Right lobe of liver (tissue), 6 donors: ENCODE results near the gene TADA2B. TPM values are rescaled to one million over a fixed set of nuclear protein-coding genes. Genes with fewer than 3 reads are reported as not detected.

Experiments
- ATAC-seq, 4 donors: fragments of 200-7000 bp; cut with Tn5 transposase; one replicate each; pipeline ENCODE4 v1.9.1; 2020; ENCODE audit warnings: mild to moderate bottlenecking in 4 of 4, moderate library complexity in 4 of 4
- DNase-seq, 3 donors: peaks; one replicate each; pipeline ENCODE4 v3.0.0-alpha.2; 2020
- H3K27ac ChIP-seq, 3 donors: fragments of 200-600 bp; one replicate each; pipeline ENCODE4 v1.8.0; 2022
- H3K27me3 ChIP-seq, 2 donors: fragments of 200-600 bp; one replicate each; pipeline ENCODE4 v1.8.0; 2022
- H3K36me3 ChIP-seq, 4 donors: fragments of 200-600 bp; sonication (generic) in 1 of 4; one replicate each; pipeline versions ENCODE4 v1.5.1 to v1.8.0; 2017 to 2022; ENCODE audit warnings: control low read depth in 1 of 4
- H3K4me1 ChIP-seq, 4 donors: fragments of 200-600 bp; sonication (generic) in 1 of 4; one replicate each; pipeline versions ENCODE4 v1.5.1 to v1.8.0; 2017 to 2022; ENCODE audit warnings: control low read depth in 1 of 4
- H3K4me3 ChIP-seq, 3 donors: fragments of 200-600 bp; one replicate each; pipeline ENCODE4 v1.8.0; 2022
- H3K9me3 ChIP-seq, 4 donors: fragments of 200-600 bp; sonication (generic) in 1 of 4; one replicate each; pipeline versions ENCODE4 v1.5.1 to v1.8.0; 2017 to 2022; ENCODE audit warnings: control low read depth in 1 of 4
- CTCF ChIP-seq, 4 donors: fragments of 200-600 bp in 3 of 4; fragments of 450-650 bp in 1 of 4; IDR thresholded peaks; one replicate each; pipeline versions ENCODE4 v1.5.1 to v1.8.0; 2016 to 2022; ENCODE audit warnings: antibody characterized with exemption in 4 of 4, mild to moderate bottlenecking in 2 of 4
- POLR2A ChIP-seq: fragments of 450-650 bp; IDR thresholded peaks from one replicate; pipeline ENCODE4 v1.6.1; 2017; ENCODE audit warnings: antibody characterized with exemption, mild to moderate bottlenecking
- WGBS: methylation state at CpG from one replicate; pipeline ENCODE4 v1.1.6; 2018; ENCODE audit warnings: low coverage, low lambda C conversion rate; ENCODE audit not compliant: insufficient coverage; ENCODE audit errors: missing lambda C conversion rate; 5-methylcytosine and 5-hydroxymethylcytosine counted together
- intact Hi-C, 2 donors: fragments of 100-400 bp; cut with DNase I; formaldehyde crosslinking; loops; one replicate each; pipeline versions ENCODE4 v1.11.2 to v1.14.1; 2022
- long read RNA-seq: library from polyadenylated mRNA; unstranded; transcript quantifications from one replicate; pipeline ENCODE4 v2.0.0, GENCODE V29; 2019
- total RNA-seq, 6 experiments: library from RNA; depleted of rRNA in 2 of 6; stranded (reverse); fragments of >200 nt in 2 of 6; fragmentation: NEBNext Ultra II Directional in 3 of 6; extraction: Animal tissue kit (Norgen Biotek cat#: 25700) in 3 of 6; gene quantifications; one replicate each; pipeline versions ENCODE4 v1.1.0 to v1.2.4, GENCODE V29; 2016 to 2023
- donor health status: DM: no; HTN: yes; CAD: no.
- donor health status: DM: no; HTN: no; CAD: no.
- donor health status: DM: no; HTN: no; CAD: no.
- donor health status: DM: no; HTN: yes; CAD: no.
- donor health status: DM: no; HTN: yes; CAD: no.

The TADA2B gene
- total RNA-seq, result 10 to 100 TPM; 12.1 to 16.3 (median 14.0) TPM
- long read RNA-seq, partial matches to known transcripts, result 0 of 2 reads
- long read RNA-seq, other reads (novel, unspliced or antisense), result 0 of 2 reads

GRCh38 chr4:7043284-7044136 is at the start of gene TADA2B:
Gene TADA2B (plus strand): TSS chr4:7043372. CDS start chr4:7043580, 208 bp downstream.
- ATAC-seq, result peak; percentile 1 to 33 (median 14)
- intact Hi-C loops, result no loop called here
- TF ChIP-seq CTCF (IDR thresholded peaks at IDR 0.05), result no peak
- TF ChIP-seq POLR2A, result peak; percentile 12
- Histone ChIP-seq H3K27me3 (no peaks in the 10 kb centered on the region), H3K36me3 (no peaks in the 10 kb centered on the region), H3K4me3 (peak within 1 kb of the TSS; percentile 79 to 95 (median 93)), H3K27ac (peak within 1 kb of the TSS; percentile 75 to 91 (median 78)), H3K4me1 (peaks cover 0 to 29% (median 14%) of the 10 kb centered on the region in 4 donors), H3K9me3 (no peaks in the 10 kb centered on the region)
- WGBS, result 2% methylated on average over 11 of the region's 119 CpGs
- peak; percentile 64 to 76 (median 66) for DNase-seq

GRCh38 chr4:6996481-6996880 is 46.7 kb upstream of the TADA2B start:
- intact Hi-C loops, result no loop called here
- Histone ChIP-seq H3K36me3 (peaks cover 0 to 57% (median 34%) of the 10 kb centered on the region in 4 donors), H3K4me1 (peaks cover 0 to 22% (median 10%) of the 10 kb centered on the region in 4 donors), H3K27me3 (no peaks in the 10 kb centered on the region), H3K4me3 (no peak overlapping the region), H3K9me3 (no peaks in the 10 kb centered on the region), H3K27ac (no peak overlapping the region)
- no peak for DNase-seq
- 95% methylated on average over 10 of the region's 12 CpGs for WGBS
- ATAC-seq, result no peak
- TF ChIP-seq CTCF (IDR thresholded peaks at IDR 0.05), result no peak
- TF ChIP-seq POLR2A, result no peak

- intact Hi-C loops, result no loop called here
- H3K4me1 ChIP-seq, result peaks cover 0 to 6% (median 0%) of the 10 kb centered on the region in 4 donors
- DNase-seq (no peak), ATAC-seq (peak; percentile 7 to 42 (median 28))
- 82% methylated on average over 3 of the region's 14 CpGs for WGBS
- TF ChIP-seq POLR2A, result no peak
- no peaks in the 10 kb centered on the region for H3K9me3 ChIP-seq
- H3K27ac ChIP-seq, result no peak overlapping the region
- peaks cover 0 to 76% (median 38%) of the 10 kb centered on the region in 4 donors for H3K36me3 ChIP-seq
- H3K4me3 ChIP-seq, result no peak overlapping the region
- no peaks in the 10 kb centered on the region for H3K27me3 ChIP-seq
Measured at GRCh38 chr4:6999172-7000086, 43.7 kb upstream of the TADA2B start.

GRCh38 chr4:7000421-7001176 is 42.6 kb upstream of the TADA2B start:
- ATAC-seq, result peak in 3 of 4 donors; percentile 41 to 74 (median 51)
- intact Hi-C loops, result no loop called here
- Histone ChIP-seq H3K36me3 (peaks cover 0 to 74% (median 37%) of the 10 kb centered on the region in 4 donors), H3K27me3 (no peaks in the 10 kb centered on the region), H3K4me3 (no peak overlapping the region), H3K4me1 (peaks cover 0 to 6% (median 0%) of the 10 kb centered on the region in 4 donors), H3K27ac (no peak overlapping the region), H3K9me3 (no peaks in the 10 kb centered on the region)
- TF ChIP-seq POLR2A, result no peak
- TF ChIP-seq CTCF (IDR thresholded peaks at IDR 0.05), result no peak
- WGBS, result 62% methylated on average over 6 of the region's 18 CpGs
- DNase-seq, result peak in 1 of 3 donors; percentile 63
